Fibroblast of skin of right quadriceps (primary cell): ENCODE results near the gene APBA1.
"Not testable (repeated sequence)": the region's sequence is repeated elsewhere in the genome, so short reads cannot be mapped to it uniquely, and the experiment has no call there.

Source experiments
- DNase-seq: peaks from one replicate; pipeline ENCODE4 v3.0.0-alpha.2; 2013

APBA1 gene

GRCh38 chr9:69431777-69432176, 240.4 kb downstream of the APBA1 start:
- no peak for DNase-seq

DNA sequence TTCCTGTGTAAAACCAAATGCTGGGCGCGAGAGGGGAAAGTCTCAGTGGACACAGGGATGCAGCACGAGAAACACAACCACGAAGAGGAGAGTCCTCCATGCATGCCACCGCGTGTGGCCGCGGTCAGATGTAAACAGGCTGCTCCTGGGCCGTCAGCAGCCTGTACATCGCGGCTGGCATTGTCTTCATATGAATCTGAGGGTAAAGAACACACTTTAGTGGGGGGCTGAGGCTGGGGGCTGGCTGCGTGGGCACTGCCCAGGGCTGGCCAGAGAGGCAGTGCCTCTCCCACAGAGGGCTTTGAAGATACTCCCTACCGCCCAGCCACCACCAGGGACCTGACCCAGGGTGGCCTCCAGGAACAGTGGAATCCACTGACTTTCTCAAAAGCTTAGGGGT, 241.0 kb downstream of the APBA1 start:
- no peak for DNase-seq

DNA sequence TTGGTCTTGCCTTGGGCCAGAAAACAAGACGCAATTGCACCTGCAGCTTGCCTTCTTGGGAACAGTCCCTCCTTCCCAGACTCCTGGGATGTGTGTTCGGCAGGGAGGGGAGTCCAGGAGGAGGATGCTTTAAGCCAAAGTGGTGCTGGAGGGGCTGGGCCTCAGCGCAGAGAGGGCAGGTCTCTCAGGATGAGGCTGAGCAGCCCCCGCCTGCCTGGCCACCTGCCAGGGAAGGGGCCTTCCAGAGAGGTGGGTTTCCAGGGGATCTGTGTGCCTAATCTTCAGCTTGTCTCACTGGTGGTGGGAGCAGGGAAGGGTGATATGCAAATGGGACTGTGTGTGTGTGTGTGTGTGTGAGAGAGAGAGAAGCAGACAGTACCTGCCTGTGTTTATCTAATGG, 242.0 kb downstream of the APBA1 start:
- DNase-seq, result no peak

GRCh38 chr9:69429281-69429680, 242.9 kb downstream of the APBA1 start:
- DNase-seq, result no peak

- DNase-seq, result no peak
Measured at GRCh38 chr9:69428017-69428785, 244.0 kb downstream of the APBA1 start.

GRCh38 chr9:69427286-69427685, 244.9 kb downstream of the APBA1 start:
- no peak for DNase-seq

- DNase-seq, result no peak
Measured at GRCh38 chr9:69425136-69425801, 246.9 kb downstream of the APBA1 start.

DNA sequence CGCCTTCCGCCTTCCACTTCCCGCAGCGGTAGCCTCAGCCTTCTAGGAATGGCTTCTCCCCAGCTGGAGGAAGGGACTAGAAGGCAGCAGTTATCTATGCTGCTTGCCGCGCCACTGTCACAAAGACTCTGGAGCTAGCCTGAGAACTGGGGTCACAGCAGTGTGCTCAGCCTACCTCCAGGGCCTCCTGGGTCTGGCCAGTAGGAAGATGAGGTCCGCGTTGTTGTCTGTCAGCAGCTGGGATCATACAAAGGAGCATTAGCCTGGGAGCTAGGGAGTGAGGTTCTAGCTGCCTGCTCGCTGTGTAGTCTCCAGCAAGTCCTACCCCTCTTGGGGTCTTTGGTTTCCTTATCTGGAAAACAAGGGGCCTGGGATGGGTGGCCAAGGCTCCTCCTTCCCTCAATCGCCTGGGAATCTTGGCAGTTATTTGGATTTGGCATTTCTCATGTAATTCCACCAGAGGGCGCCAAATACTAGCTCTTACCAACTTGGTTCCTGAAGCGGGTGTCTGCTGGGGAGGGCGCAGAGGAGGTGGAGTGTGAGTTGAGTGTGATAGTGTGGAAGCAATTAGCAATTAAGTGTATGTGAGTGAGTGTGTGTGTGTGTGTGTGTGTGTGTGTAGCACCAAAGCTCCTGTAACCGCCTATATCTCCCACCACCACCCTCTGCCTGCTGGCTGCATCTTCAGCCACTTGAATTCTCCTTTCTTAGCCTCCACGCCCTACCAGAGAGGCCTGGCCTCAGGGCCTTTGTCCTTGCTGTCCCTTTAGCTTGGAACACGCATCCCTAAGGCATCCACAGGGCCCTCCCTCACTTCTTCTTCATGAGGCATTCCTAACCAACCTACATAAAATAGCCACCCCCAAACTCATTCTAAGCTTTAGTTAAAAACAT, 250.0 kb downstream of the APBA1 start:
- peak; percentile 65 for DNase-seq

- no peak for DNase-seq
Measured at GRCh38 chr9:69420611-69421270, 251.4 kb downstream of the APBA1 start.

- DNase-seq, result peak; percentile 47
Measured at GRCh38 chr9:69412741-69413150, 259.4 kb downstream of the APBA1 start.

DNA sequence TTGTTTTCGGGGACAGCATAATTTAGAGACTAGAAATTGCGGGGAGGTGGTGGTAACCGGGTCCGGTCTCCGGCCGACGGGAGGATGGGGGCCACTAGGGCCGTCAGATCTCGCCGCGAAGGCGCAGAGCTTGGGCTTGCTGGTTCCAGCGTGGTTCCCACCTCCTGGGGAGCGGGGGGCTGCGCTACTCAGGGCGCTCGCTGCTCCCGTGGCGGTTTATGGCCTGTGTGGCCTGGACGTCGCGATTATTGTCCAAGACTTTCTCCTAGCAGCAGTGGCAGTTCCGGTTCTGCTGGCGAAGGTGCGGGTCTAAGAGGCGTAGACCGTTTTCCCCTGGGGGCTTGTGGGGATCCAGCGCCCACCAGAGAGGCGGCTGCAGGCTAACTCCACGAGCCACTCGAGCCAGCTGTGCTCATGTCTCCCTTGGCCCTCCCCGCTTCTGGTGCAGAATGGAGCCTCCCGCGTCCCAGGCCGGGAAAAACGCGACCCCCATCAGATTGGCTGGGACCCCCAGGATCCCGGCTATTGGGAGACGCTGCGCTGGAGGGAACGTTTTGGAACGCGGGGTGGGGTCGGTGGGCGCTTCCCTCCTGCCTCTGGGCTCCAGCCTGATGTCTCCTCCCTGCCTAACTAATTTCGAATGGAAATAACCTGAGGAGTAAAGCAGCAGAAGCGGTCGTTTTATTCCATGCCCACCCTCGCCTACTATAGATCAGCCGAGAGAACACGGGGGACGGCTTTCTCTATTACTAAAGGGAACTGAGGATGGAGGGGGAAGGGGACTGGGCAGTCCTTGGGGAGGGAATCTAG, 260.0 kb downstream of the APBA1 start:
- no peak for DNase-seq

DNA sequence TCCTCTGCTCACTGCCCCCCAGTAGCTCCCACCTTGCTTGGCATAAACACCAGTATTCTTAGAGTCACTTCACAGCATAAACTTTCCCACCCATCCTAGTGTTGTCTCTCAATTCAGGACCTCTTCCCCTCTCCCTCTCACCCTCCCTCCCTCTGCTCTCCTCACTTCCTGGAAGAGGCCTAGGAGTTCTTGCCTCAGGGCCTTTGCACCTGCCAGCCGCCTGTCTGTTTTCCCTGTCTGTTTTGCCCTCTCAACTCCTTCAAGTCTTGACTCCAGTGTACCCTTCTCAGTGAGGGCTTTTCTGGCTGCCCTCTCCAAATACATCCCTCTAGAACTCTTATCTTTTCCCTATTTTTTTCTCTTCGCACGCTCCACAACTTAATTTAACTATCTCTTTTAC, 260.9 kb downstream of the APBA1 start:
- DNase-seq, result no peak

- not testable (repeated sequence) for DNase-seq
Measured at GRCh38 chr9:69409936-69410335, 262.2 kb downstream of the APBA1 start.

- no peak for DNase-seq
Measured at GRCh38 chr9:69400470-69400869, 271.7 kb downstream of the APBA1 start.

- no peak for DNase-seq
Measured at GRCh38 chr9:69397384-69398214, 274.6 kb downstream of the APBA1 start.

DNA sequence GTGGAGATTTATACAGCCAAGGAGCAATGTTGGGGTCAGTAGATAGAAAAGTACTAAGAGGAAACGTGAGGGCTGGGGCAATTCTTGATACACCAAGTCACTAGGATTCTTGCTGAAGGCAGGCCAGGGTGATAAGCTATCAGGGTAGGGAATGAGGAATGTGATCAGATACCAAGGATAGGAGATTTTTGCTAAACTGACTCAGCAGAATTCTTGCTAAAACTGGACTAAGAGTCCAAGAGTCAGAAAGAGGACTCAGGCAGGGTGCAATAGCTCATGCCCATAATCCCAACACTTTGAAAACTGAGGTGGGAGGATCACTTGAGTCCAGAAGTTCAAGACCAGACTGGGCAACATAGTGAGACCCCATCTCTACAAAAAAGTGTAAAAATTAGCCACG, 275.4 kb downstream of the APBA1 start:
- no peak for DNase-seq

DNA sequence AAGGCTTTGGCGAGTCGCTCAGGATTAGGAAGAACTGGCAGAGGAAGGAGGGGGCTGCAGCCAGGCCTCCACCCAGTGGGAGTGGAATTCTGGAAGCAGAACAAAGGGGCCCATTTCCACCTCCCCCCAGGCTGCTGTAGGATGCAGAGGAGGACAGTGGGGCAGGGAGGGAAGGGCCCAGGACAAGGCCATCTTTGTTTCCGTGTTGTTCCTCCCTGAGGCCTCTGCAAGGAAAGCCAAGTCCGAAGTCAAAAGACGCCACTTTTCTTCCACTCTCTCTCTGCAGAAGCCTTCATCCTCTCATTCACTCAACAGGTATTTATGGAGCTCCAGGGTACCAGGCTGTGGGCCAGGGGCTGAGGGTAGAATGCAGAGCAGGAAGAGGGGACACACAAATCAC, 276.5 kb downstream of the APBA1 start:
- DNase-seq, result no peak

GRCh38 chr9:69393425-69393824, 278.7 kb downstream of the APBA1 start:
- no peak for DNase-seq

GRCh38 chr9:69392826-69393225, 279.3 kb downstream of the APBA1 start:
- no peak for DNase-seq

DNA sequence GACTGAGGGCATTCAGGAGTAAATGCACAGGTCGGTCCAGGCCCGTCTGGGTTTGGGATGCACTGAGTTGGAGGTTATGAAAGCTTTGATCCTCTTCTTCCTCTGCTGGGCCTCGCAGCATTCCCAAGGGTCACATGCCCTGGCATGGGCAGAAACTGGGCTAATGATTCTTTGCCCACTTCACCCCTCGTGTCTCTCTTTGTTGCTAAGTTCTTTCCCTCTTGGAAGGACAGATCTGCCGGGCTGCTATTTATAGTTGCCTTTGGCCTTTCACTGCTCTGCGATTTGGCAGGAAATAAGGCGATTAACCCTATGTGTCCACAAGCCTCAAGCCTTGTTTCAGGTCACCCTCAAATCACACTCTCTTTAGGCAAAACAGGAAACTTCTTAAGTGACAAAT, 280.2 kb downstream of the APBA1 start:
- no peak for DNase-seq

DNA sequence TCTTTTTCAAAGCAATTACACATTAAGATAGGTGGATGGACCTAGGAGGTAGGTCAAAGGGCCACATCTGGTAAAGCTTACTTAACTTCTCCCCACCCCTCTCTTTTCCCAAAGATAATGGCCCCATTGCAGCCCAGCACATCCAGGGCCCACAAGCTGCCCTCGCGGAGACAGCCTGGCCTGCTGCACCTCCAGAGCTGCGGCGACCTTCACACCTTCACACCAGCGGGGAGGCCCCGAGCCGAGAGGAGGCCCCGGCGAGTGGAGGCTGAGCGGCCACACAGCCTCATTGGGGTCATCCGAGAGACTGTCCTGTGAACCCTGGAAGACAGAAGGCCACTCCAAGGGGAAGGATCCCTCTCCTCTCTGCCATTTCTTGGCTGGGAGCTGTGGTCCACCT, 280.7 kb downstream of the APBA1 start:
- DNase-seq, result no peak
